AG10803 (cell line): ENCODE results near the gene ZNF770.

Experiments used
- DNase-seq: peaks from one replicate; pipeline ENCODE4 v3.0.0; 2010; ENCODE audit warnings: low read depth
- H3K4me3 ChIP-seq: 2 replicates; pipeline ENCODE4 v1.5.1; 2011; ENCODE audit warnings: mild to moderate bottlenecking, low read length, control low read depth
- TF ChIP-seq, protein P1 (sequence below): conservative IDR thresholded peaks from 2 replicates; pipeline ENCODE4 v1.5.1; 2011; ENCODE audit warnings: mild to moderate bottlenecking, low read length, control low read depth, inconsistent platforms

Gene ZNF770

DNA sequence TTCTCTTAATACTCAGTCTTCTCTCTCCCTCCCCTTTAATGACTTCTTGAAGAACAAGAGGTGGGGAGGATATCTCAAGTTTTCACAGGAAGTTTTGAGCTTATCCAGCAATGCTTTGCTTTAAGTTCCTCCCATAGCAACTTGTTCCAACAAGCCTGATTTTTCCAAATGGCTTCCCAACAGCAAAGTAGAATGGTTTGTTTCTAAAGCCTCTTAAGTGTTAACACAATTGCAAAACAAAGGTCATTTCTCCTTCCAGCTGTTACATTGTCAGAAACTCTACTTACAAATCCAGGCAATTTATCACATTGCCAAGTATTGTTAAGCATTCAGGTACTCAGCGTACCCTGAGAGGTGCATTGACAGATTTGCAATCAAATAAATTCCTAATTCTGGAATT lies 6.8 kb upstream of the ZNF770 start:
- DNase-seq, result no peak
- H3K4me3 ChIP-seq, result no peak overlapping the region
- TF ChIP-seq, protein P1, sequence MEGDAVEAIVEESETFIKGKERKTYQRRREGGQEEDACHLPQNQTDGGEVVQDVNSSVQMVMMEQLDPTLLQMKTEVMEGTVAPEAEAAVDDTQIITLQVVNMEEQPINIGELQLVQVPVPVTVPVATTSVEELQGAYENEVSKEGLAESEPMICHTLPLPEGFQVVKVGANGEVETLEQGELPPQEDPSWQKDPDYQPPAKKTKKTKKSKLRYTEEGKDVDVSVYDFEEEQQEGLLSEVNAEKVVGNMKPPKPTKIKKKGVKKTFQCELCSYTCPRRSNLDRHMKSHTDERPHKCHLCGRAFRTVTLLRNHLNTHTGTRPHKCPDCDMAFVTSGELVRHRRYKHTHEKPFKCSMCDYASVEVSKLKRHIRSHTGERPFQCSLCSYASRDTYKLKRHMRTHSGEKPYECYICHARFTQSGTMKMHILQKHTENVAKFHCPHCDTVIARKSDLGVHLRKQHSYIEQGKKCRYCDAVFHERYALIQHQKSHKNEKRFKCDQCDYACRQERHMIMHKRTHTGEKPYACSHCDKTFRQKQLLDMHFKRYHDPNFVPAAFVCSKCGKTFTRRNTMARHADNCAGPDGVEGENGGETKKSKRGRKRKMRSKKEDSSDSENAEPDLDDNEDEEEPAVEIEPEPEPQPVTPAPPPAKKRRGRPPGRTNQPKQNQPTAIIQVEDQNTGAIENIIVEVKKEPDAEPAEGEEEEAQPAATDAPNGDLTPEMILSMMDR, result no peak

DNA sequence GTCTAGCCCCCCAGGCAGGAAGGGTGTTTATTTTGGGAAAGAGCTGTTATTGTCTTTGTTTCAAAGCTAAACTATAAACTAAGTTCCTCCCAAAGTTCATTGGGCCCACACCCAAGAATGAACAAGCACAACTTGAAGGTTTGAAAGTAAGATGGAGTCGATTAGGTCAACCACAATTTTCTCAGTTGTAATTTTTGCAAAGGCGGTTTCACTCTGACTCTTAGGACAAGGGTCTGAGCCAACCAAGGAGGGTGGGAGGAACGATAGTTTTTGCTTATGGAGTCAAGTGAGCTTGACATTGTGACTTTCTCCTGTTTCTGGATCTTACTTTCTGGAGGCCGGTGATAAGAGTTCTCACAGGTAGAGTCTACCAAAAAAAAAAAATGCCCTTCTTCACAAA lies 5.8 kb upstream of the ZNF770 start:
- no peak for DNase-seq
- TF ChIP-seq, protein P1, result no peak
- H3K4me3 ChIP-seq, result no peak overlapping the region

DNA sequence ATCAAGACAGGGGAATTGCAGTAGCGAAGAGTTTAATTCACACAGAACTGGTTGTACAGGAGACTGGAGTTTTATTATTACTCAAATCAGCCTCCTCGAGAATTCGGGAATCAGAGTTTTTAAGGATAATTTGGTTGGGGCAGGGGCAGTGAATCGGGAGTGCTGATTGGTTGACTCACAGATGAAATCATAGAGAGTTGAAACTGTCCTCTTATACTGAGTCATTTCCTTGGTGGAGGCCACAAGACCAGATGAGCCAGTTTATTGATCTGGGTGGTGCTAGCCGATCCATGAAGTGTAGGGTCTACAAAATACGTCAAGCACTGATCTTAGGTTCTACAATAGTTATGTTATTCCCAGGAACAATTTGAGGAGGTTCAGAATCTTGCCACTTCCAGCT lies 5.3 kb upstream of the ZNF770 start:
- TF ChIP-seq, protein P1, result no peak
- no peak for DNase-seq
- H3K4me3 ChIP-seq, result no peak overlapping the region

DNA sequence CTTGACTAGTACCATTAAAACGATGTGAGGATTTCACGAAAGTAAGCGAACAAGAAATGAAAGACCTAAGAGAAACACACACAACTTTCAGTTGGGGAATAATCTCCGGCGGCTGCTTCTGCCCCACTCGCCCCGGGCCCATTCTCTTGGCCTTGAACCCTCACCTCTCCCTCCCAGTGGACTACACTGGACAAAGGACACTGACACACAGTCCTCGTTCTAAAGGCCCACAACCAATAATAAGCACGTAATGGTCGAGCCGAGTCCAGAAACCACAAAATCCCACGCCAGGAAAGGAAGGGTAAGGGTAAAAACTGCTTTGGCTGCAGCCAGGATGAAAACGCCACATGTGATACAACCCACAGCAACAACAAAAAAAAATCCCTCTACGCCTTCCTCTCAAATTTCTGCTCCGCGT lies 469 bp downstream of the ZNF770 start:
- peak overlapping the region; percentile 98 for H3K4me3 ChIP-seq
- TF ChIP-seq, protein P1, result no peak
- peak; percentile 17 for DNase-seq

DNA sequence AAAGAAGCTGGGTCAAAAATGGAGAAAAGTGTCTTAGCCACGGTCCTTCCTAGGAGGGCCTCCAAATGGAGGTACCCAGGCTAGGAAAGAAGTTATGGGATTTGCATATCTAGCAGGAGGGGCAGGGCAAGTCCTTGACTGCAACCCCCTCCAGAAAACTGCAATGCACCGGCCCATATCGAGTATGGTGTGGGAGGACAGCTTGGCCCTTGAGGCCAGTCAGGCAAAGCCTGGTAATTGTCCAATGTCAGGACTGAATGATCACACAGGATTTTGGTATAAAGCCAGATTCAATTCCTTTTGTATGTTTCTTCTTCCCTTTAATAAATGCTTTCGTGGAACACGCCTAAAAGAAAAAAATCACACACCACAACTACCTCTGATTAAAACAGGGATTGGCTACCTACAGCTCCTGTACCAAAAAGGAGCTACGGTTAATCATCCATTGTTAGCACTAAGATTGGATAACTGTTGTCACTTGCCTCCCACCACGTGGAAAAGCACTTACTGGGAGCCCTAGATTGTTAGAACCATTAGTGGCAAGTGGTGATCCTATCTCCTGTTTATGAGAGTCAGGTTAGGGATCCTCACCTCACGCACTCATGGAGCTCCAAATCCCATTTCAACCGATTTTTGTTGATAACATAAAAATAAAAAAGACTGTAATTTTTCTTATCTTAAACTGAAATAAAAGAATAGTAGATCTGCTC lies 1.2 kb downstream of the ZNF770 start:
- TF ChIP-seq, protein P1, result no peak
- H3K4me3 ChIP-seq, result peak overlapping the region; percentile 98
- no peak for DNase-seq

DNA sequence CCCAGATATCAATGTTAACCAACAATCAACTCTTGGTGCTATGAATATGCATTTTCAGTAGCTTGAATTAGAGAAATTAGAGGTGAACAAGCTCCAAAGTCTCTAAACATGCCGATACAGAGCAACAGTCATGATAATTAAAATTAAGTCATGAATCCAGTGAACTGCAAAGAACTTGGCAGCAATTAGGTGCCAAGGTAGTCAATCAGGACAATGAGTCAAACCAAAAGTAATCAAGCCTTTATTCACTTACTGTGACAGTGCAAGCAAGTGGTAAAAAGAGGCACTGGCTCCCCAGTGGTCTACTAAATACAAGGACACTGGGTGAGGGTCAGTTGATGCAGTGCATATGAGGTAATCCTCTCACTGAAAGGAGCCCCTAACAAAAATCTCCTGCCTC lies 1.8 kb downstream of the ZNF770 start:
- TF ChIP-seq, protein P1, result no peak
- H3K4me3 ChIP-seq, result peak overlapping the region; percentile 98; the same call in 1 of the 2 replicates
- no peak for DNase-seq

DNA sequence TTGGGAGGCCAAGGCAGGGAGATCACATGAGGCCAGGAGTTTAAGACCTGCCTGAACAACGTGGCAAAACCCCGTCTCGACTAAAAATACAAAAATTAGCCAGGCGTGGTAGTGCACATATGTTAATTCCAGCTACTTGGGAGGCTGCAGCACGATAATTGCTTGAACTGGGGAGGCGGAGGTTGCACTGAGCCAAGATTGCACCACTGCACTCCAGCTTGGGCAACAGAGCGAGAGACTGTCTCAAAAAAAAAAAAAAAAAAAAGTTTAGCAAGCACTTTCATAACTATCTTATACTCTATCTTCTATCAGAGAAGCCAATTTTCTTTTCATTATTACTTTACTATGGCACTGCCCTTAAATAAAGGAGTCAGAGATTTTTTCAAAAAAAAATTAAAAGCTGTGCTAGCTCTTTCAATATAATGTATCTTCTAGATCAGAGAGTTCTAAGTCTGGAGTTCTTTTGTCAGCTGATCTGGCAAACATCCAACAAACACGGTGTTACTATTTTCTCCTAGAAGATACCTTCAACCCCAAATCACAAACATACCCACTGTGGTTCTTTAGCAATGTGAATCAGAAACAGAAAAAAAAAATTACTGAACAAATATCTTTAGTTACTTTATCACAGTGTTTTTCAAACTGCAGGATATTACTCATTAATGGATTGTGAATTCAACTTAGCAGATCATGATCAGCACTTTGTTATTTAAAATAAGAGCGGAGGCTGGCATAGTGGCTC lies 3.0 kb downstream of the ZNF770 start:
- no peak overlapping the region for H3K4me3 ChIP-seq
- no peak for DNase-seq
- TF ChIP-seq, protein P1, result no peak
